ENCODE measurements around the gene GP1BB. TPM values are rescaled to one million over a fixed set of nuclear protein-coding genes. Genes with fewer than 3 reads are reported as not detected.

The GP1BB gene
- total and polyA plus RNA-seq, 2 donors, result 2.1 to 9.6 TPM

DNA sequence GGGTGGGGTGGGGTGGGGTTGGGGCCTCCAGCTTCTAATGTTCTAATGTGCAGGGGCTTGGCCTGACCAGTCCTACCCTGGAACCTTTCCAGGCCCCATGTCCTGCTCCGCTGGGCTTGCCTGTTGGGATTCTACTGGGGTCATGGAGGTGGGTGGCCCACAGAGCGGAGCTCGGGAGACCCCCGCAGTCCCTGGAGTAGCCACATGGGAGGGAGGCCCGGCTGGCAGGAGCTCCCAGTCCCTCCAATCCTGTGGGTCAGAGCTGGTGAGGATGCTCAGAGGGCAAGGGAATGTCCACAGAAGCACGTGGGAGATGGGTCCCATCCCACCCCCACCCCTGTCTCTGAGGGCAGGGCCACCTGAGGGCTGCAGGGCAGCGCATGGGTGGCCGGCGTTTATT lies 6.2 kb upstream of the GP1BB start:
- H3K4me1 ChIP-seq (ENCODE audit: control insufficient read depth in 2 of 2, insufficient read depth in 2 of 2, low read length in 2 of 2), result peaks cover 11 to 21% of the 10 kb centered on the region in 2 donors
- no peaks in the 10 kb centered on the region for H3K36me3 ChIP-seq (ENCODE audit: control insufficient read depth in 2 of 2, insufficient read depth in 2 of 2, low read length in 1 of 2)
- H3K4me3 ChIP-seq (ENCODE audit: low read length in 2 of 2), result no peak overlapping the region
- H3K27ac ChIP-seq (ENCODE audit: low read depth in 1 of 2, low read length in 1 of 2), result no peak overlapping the region
- peaks cover 0 to 13% of the 10 kb centered on the region in 2 donors for H3K9me3 ChIP-seq (ENCODE audit: control insufficient read depth in 2 of 2, insufficient read depth in 1 of 2, low read length in 1 of 2)
- no peak for DNase-seq (ENCODE audit: low read depth in 6 of 9, low spot score in 9 of 9)
- H3K27me3 ChIP-seq (ENCODE audit: control insufficient read depth in 2 of 2, insufficient read depth in 1 of 2, low read length in 1 of 2), result peaks cover 74 to 93% of the 10 kb centered on the region in 2 donors
- WGBS, result 91% methylated on average over 9 of the region's 9 CpGs

DNA sequence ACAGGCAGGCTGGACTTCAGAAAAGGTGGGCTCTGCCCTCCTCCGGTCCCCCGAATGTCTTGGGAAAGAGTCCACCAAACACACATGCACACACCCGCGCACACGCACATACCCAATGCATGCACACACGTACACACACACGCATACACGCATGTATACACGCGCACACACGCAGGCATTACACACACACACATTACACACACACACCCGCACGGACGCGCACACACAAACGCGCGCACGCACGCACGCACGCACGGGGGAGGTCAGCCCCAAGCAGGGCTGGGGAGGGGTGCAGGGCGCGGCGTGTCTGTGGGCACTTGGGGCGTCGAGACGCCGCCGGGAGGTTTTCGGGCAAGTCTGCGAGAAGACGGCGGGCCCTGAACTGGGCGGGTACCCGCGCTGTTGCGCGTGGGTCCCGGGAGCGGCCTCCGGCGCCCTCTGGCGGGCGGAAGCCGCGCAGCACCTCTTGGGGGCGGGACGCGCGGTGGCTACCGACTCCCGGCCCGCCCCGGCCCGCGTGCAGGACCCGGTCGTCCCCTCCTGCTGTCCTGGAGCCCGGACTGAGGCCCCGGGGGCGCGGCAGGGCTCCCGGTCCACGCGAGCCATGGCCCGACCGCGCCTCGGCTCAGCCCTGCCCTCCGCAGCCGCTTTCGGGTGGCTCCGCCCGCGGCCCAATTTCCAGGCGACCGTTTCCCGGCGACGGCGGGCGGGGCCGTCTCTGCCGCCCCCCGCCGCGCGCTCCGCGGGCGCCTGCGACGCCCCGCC lies 5.5 kb upstream of the GP1BB start:
- H3K27me3 ChIP-seq (ENCODE audit: control insufficient read depth in 2 of 2, insufficient read depth in 1 of 2, low read length in 1 of 2), result peaks cover 77 to 94% of the 10 kb centered on the region in 2 donors
- H3K36me3 ChIP-seq (ENCODE audit: control insufficient read depth in 2 of 2, insufficient read depth in 2 of 2, low read length in 1 of 2), result no peaks in the 10 kb centered on the region
- 11% methylated on average over 96 of the region's 96 CpGs for WGBS
- H3K4me1 ChIP-seq (ENCODE audit: control insufficient read depth in 2 of 2, insufficient read depth in 2 of 2, low read length in 2 of 2), result peaks cover 11 to 28% of the 10 kb centered on the region in 2 donors
- peak; percentile 31 to 85 (median 73) for DNase-seq (ENCODE audit: low read depth in 6 of 9, low spot score in 9 of 9)
- H3K9me3 ChIP-seq (ENCODE audit: control insufficient read depth in 2 of 2, insufficient read depth in 1 of 2, low read length in 1 of 2), result peaks cover 0 to 13% of the 10 kb centered on the region in 2 donors
- H3K4me3 ChIP-seq (ENCODE audit: low read length in 2 of 2), result peak overlapping the region in 1 of 2 donors; percentile 72
- no peak overlapping the region for H3K27ac ChIP-seq (ENCODE audit: low read depth in 1 of 2, low read length in 1 of 2)

DNA sequence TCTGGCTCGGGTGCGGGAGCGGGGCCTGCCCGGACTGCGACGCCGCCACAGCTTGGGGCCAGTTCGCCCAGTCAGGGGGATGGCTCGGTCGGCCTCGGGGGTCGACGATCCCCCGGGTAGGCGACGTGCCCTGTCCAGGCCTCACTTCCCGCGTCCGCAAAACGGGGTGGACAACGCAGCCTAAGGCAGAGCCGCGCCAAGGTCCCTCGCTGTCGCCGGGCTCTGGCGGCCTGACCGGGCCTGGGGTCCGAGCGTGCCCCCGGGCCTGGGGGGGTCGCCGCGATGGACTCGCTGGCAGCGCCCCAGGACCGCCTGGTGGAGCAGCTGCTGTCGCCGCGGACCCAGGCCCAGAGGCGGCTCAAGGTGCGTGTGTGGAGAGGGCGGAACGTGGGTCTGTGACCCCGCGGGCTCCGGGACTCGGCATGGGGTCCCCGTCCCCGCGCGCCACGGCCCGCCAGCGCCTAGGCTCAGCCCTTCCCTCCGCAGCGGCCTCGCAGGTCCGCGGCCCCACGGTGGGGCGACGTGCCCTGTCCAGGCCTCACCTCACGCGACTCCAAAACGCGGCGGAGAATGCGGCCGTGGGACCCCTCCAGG lies 4.8 kb upstream of the GP1BB start:
- 1% methylated on average over 70 of the region's 70 CpGs for WGBS
- DNase-seq (ENCODE audit: low read depth in 6 of 9, low spot score in 9 of 9), result no peak
- H3K27me3 ChIP-seq (ENCODE audit: control insufficient read depth in 2 of 2, insufficient read depth in 1 of 2, low read length in 1 of 2), result peaks cover 77 to 94% of the 10 kb centered on the region in 2 donors
- H3K9me3 ChIP-seq (ENCODE audit: control insufficient read depth in 2 of 2, insufficient read depth in 1 of 2, low read length in 1 of 2), result peaks cover 0 to 13% of the 10 kb centered on the region in 2 donors
- H3K4me1 ChIP-seq (ENCODE audit: control insufficient read depth in 2 of 2, insufficient read depth in 2 of 2, low read length in 2 of 2), result peaks cover 11 to 35% of the 10 kb centered on the region in 2 donors
- H3K27ac ChIP-seq (ENCODE audit: low read depth in 1 of 2, low read length in 1 of 2), result no peak overlapping the region
- H3K36me3 ChIP-seq (ENCODE audit: control insufficient read depth in 2 of 2, insufficient read depth in 2 of 2, low read length in 1 of 2), result no peaks in the 10 kb centered on the region
- H3K4me3 ChIP-seq (ENCODE audit: low read length in 2 of 2), result peak overlapping the region in 1 of 2 donors; percentile 72

DNA sequence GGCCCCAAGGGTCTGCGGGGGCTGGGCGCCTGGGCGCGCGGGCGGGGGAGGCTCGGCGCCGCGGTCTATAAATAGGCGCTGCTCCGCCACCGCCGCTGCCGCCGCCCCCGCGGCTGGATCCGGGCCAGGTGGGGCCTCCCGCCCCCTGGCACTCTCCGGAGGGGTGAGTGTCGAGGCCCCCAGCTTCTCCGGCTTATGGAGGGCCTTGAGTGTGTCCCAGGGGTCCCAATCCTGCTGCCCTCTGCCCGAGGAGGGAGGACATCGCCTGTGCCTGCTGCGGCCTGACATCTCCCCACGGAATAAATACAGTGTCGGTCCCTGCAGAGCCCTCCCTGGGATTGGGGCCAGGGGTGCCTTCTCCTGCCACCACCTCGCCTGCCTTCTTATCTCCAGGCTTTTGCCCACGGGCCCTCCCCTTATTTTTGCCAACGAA lies 4.3 kb upstream of the GP1BB start:
- peak in 5 of 9 donors; percentile 13 to 58 (median 35) for DNase-seq (ENCODE audit: low read depth in 6 of 9, low spot score in 9 of 9)
- peaks cover 77 to 92% of the 10 kb centered on the region in 2 donors for H3K27me3 ChIP-seq (ENCODE audit: control insufficient read depth in 2 of 2, insufficient read depth in 1 of 2, low read length in 1 of 2)
- peaks cover 0 to 13% of the 10 kb centered on the region in 2 donors for H3K9me3 ChIP-seq (ENCODE audit: control insufficient read depth in 2 of 2, insufficient read depth in 1 of 2, low read length in 1 of 2)
- peaks cover 11 to 36% of the 10 kb centered on the region in 2 donors for H3K4me1 ChIP-seq (ENCODE audit: control insufficient read depth in 2 of 2, insufficient read depth in 2 of 2, low read length in 2 of 2)
- 13% methylated on average over 31 of the region's 31 CpGs for WGBS
- H3K27ac ChIP-seq (ENCODE audit: low read depth in 1 of 2, low read length in 1 of 2), result no peak overlapping the region
- H3K4me3 ChIP-seq (ENCODE audit: low read length in 2 of 2), result peak overlapping the region in 1 of 2 donors; percentile 72
- H3K36me3 ChIP-seq (ENCODE audit: control insufficient read depth in 2 of 2, insufficient read depth in 2 of 2, low read length in 1 of 2), result no peaks in the 10 kb centered on the region

DNA sequence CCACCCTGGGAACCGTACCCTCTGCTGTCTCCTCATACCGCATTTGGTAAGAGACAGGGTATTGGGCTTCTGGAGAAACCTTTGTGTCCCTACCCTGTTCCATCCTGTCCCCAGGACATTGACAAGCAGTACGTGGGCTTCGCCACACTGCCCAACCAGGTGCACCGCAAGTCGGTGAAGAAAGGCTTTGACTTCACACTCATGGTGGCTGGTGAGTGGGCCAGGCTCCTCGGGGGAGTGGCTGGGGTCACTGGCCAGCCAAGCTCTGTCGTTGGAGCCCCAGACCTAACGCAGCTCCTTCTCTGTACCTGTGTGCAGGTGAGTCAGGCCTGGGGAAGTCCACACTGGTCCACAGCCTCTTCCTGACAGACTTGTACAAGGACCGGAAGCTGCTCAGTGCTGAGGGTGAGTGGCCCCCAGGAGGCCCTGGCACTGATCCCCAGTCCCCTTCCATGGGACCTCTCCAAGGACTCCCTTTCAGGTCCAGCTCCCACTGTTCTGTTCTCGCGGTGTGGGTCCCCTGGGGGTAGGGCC lies 3.8 kb upstream of the GP1BB start:
- WGBS, result 95% methylated on average over 12 of the region's 12 CpGs
- Histone ChIP-seq H3K36me3 (ENCODE audit: control insufficient read depth in 2 of 2, insufficient read depth in 2 of 2, low read length in 1 of 2) (no peaks in the 10 kb centered on the region), H3K27me3 (ENCODE audit: control insufficient read depth in 2 of 2, insufficient read depth in 1 of 2, low read length in 1 of 2) (peaks cover 79 to 94% of the 10 kb centered on the region in 2 donors), H3K4me3 (ENCODE audit: low read length in 2 of 2) (no peak overlapping the region), H3K9me3 (ENCODE audit: control insufficient read depth in 2 of 2, insufficient read depth in 1 of 2, low read length in 1 of 2) (peaks cover 0 to 13% of the 10 kb centered on the region in 2 donors), H3K27ac (ENCODE audit: low read depth in 1 of 2, low read length in 1 of 2) (no peak overlapping the region), H3K4me1 (ENCODE audit: control insufficient read depth in 2 of 2, insufficient read depth in 2 of 2, low read length in 2 of 2) (peaks cover 11 to 38% of the 10 kb centered on the region in 2 donors)
- no peak for DNase-seq (ENCODE audit: low read depth in 6 of 9, low spot score in 9 of 9)

DNA sequence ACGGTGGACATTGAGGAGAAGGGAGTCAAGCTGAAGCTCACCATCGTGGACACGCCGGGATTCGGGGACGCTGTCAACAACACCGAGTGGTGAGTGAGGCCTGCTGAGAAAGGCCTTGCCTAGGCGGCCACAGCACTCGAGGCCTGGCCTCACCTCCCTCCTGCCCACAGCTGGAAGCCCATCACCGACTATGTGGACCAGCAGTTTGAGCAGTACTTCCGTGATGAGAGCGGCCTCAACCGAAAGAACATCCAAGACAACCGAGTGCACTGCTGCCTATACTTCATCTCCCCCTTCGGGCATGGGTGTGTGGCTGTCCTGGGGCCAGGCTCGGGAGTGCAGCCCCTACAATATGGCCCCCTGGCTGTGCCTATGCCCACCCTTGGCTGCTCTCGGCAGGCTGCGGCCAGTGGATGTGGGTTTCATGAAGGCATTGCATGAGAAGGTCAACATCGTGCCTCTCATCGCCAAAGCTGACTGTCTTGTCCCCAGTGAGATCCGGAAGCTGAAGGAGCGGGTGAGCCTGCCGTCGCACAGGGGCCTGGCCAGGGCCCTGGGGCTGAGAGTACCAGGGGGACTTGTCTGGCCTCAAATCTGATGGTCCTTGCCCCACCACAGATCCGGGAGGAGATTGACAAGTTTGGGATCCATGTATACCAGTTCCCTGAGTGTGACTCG lies 3.0 kb upstream of the GP1BB start:
- Histone ChIP-seq H3K9me3 (ENCODE audit: control insufficient read depth in 2 of 2, insufficient read depth in 1 of 2, low read length in 1 of 2) (peaks cover 0 to 13% of the 10 kb centered on the region in 2 donors), H3K36me3 (ENCODE audit: control insufficient read depth in 2 of 2, insufficient read depth in 2 of 2, low read length in 1 of 2) (no peaks in the 10 kb centered on the region), H3K4me3 (ENCODE audit: low read length in 2 of 2) (no peak overlapping the region), H3K4me1 (ENCODE audit: control insufficient read depth in 2 of 2, insufficient read depth in 2 of 2, low read length in 2 of 2) (peaks cover 11 to 33% of the 10 kb centered on the region in 2 donors), H3K27ac (ENCODE audit: low read depth in 1 of 2, low read length in 1 of 2) (no peak overlapping the region), H3K27me3 (ENCODE audit: control insufficient read depth in 2 of 2, insufficient read depth in 1 of 2, low read length in 1 of 2) (peaks cover 79 to 94% of the 10 kb centered on the region in 2 donors)
- WGBS, result 98% methylated on average over 26 of the region's 26 CpGs
- no peak for DNase-seq (ENCODE audit: low read depth in 6 of 9, low spot score in 9 of 9)

DNA sequence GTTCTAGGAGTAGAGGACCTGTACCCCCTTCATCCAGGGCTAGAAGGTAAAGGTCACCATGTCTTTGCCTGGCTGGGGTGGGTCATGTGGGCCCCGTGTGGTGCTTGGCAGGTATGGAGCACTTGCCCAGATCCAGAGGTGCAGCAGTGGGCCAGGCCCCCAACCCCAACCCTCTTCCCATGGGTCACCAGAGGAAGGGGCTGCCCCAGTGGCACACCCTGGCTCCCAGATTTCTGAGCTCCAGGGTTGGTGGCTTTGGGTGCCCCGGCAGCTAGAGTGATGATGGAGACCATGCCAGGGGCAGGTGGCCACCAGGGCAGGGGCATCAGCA lies 2.4 kb upstream of the GP1BB start:
- WGBS, result 97% methylated on average over 2 of the region's 2 CpGs
- DNase-seq (ENCODE audit: low read depth in 6 of 9, low spot score in 9 of 9), result no peak

DNA sequence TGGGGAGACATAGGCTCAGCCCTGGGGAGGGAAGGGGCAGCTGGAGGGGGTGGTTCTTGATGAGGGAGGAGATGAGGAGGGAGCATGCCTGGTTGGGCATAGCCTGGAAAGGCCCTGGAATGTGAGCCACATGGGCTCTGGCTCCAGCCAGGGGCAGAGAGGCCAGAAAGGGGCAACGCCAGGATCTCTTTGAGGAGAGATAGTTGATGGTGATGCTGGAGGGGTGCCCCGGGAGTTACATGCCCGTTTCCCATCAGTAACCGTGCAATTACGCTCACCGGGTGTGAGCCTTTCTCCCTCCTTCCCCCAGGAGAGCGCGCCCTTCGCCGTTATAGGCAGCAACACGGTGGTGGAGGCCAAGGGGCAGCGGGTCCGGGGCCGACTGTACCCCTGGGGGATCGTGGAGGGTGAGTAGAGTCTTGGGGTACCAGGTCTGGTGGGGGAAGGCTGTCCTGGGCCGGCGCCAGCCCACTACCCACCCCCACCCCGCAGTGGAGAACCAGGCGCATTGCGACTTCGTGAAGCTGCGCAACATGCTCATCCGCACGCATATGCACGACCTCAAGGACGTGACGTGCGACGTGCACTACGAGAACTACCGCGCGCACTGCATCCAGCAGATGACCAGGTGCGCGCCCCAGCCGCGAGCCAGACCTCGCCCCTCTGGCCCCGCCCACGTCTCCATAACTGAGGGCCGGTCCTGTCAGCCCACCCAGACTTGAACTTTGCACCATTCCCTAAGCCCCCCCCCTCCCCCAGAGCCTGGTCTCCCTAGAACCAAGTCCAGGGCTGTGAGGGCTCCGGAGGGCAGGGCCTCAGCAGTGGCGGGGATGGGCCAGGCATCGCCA lies 1.8 kb upstream of the GP1BB start:
- peaks cover 68 to 94% of the 10 kb centered on the region in 2 donors for H3K27me3 ChIP-seq (ENCODE audit: control insufficient read depth in 2 of 2, insufficient read depth in 1 of 2, low read length in 1 of 2)
- DNase-seq (ENCODE audit: low read depth in 6 of 9, low spot score in 9 of 9), result no peak
- no peak overlapping the region for H3K27ac ChIP-seq (ENCODE audit: low read depth in 1 of 2, low read length in 1 of 2)
- H3K36me3 ChIP-seq (ENCODE audit: control insufficient read depth in 2 of 2, insufficient read depth in 2 of 2, low read length in 1 of 2), result no peaks in the 10 kb centered on the region
- peaks cover 0 to 13% of the 10 kb centered on the region in 2 donors for H3K9me3 ChIP-seq (ENCODE audit: control insufficient read depth in 2 of 2, insufficient read depth in 1 of 2, low read length in 1 of 2)
- no peak overlapping the region for H3K4me3 ChIP-seq (ENCODE audit: low read length in 2 of 2)
- peaks cover 11 to 33% of the 10 kb centered on the region in 2 donors for H3K4me1 ChIP-seq (ENCODE audit: control insufficient read depth in 2 of 2, insufficient read depth in 2 of 2, low read length in 2 of 2)
- 97% methylated on average over 44 of the region's 44 CpGs for WGBS

More for the DNA sequence above, 2.4 kb upstream of the GP1BB start:
- no peak overlapping the region for H3K4me3 ChIP-seq (ENCODE audit: low read length in 2 of 2)
- H3K4me1 ChIP-seq (ENCODE audit: control insufficient read depth in 2 of 2, insufficient read depth in 2 of 2, low read length in 2 of 2), result peaks cover 11 to 33% of the 10 kb centered on the region in 2 donors
- no peaks in the 10 kb centered on the region for H3K36me3 ChIP-seq (ENCODE audit: control insufficient read depth in 2 of 2, insufficient read depth in 2 of 2, low read length in 1 of 2)
- peaks cover 74 to 94% of the 10 kb centered on the region in 2 donors for H3K27me3 ChIP-seq (ENCODE audit: control insufficient read depth in 2 of 2, insufficient read depth in 1 of 2, low read length in 1 of 2)
- peaks cover 0 to 13% of the 10 kb centered on the region in 2 donors for H3K9me3 ChIP-seq (ENCODE audit: control insufficient read depth in 2 of 2, insufficient read depth in 1 of 2, low read length in 1 of 2)
- H3K27ac ChIP-seq (ENCODE audit: low read depth in 1 of 2, low read length in 1 of 2), result no peak overlapping the region
